ENCODE measurements around the gene CACNG7.

- no peak for TF ChIP-seq EZH2phosphoT487 (IDR thresholded peaks at IDR 0.05; ENCODE audit: borderline replicate concordance)
- TF ChIP-seq, protein P1, sequence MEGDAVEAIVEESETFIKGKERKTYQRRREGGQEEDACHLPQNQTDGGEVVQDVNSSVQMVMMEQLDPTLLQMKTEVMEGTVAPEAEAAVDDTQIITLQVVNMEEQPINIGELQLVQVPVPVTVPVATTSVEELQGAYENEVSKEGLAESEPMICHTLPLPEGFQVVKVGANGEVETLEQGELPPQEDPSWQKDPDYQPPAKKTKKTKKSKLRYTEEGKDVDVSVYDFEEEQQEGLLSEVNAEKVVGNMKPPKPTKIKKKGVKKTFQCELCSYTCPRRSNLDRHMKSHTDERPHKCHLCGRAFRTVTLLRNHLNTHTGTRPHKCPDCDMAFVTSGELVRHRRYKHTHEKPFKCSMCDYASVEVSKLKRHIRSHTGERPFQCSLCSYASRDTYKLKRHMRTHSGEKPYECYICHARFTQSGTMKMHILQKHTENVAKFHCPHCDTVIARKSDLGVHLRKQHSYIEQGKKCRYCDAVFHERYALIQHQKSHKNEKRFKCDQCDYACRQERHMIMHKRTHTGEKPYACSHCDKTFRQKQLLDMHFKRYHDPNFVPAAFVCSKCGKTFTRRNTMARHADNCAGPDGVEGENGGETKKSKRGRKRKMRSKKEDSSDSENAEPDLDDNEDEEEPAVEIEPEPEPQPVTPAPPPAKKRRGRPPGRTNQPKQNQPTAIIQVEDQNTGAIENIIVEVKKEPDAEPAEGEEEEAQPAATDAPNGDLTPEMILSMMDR (conservative IDR thresholded peaks at IDR 0.05; ENCODE audit: low read length): no peak
Observed at GRCh38 chr19:53865523-53865917, 43.6 kb upstream of the CACNG7 start.
